BJ (cell line): Measurements from ENCODE around the gene ATAD1. TPM values are rescaled to one million over a fixed set of nuclear protein-coding genes. Genes with fewer than 3 reads are reported as not detected.

ENCODE experiments used
- CTCF ChIA-PET: fragments of 350-600 bp; formaldehyde crosslinking; extraction: SDS; loops from one replicate; lab custom pipeline; 2021; ENCODE audit warnings: antibody characterized with exemption, inconsistent platforms; lab: Yijun Ruan, JAX
- POLR2A ChIA-PET: fragments of 300-600 bp; sonication (Branson Sonifier 250); formaldehyde crosslinking; extraction: SDS; loops from one replicate; lab custom pipeline; 2021; ENCODE audit warnings: antibody characterized with exemption; lab: Charles Lee
- DNase-seq: peaks from one replicate; pipeline ENCODE4 v3.0.0-alpha.2; 2011; ENCODE audit warnings: low read depth
- H3K27me3 ChIP-seq: 2 replicates; pipeline ENCODE4 v1.6.0; 2011; ENCODE audit warnings: low read length; ENCODE audit not compliant: control insufficient read depth, insufficient read depth
- H3K36me3 ChIP-seq: 2 replicates; pipeline ENCODE4 v1.5.1; 2011; ENCODE audit warnings: low read length; ENCODE audit not compliant: control insufficient read depth, insufficient read depth
- H3K4me3 ChIP-seq: 2 replicates; pipeline ENCODE4 v1.5.1; 2011; ENCODE audit warnings: low read depth, mild to moderate bottlenecking, control low read depth, low read length
- CTCF ChIP-seq: IDR thresholded peaks from 2 replicates; pipeline ENCODE4 v1.5.1; 2011; ENCODE audit warnings: low read depth, mild to moderate bottlenecking, control low read depth, inconsistent platforms, low read length, moderate library complexity; ENCODE audit not compliant: insufficient read depth
- polyA plus RNA-seq: library from polyadenylated mRNA; depleted of rRNA; stranded (reverse); fragments of >200 nt; gene quantifications from 2 replicates; pipeline ENCODE4 v1.2.3, GENCODE V29; 2011

The ATAD1 gene
- polyA plus RNA-seq, 1 experiment, result 13.7 TPM

GRCh38 chr10:87844837-87845623 is 27.0 kb upstream of the ATAD1 start:
- CTCF ChIA-PET, result interaction anchor here (0.8 to 1.0 kb wide), 2 partner anchors 544 to 708 kb away, joined by 3 to 4 read pairs; no protein-coding TSS in a partner anchor
- POLR2A ChIA-PET, result no interaction called here
- Histone ChIP-seq H3K27me3 (no peaks in the 10 kb centered on the region), H3K4me3 (no peak overlapping the region), H3K36me3 (no peaks in the 10 kb centered on the region)
- TF ChIP-seq CTCF, result no peak
- DNase-seq, result no peak

GRCh38 chr10:87843714-87844113 is 25.7 kb upstream of the ATAD1 start:
- H3K4me3 ChIP-seq, result no peak overlapping the region
- POLR2A ChIA-PET, result no interaction called here
- TF ChIP-seq CTCF, result no peak
- H3K27me3 ChIP-seq, result no peaks in the 10 kb centered on the region
- CTCF ChIA-PET, result no interaction called here
- DNase-seq, result no peak
- H3K36me3 ChIP-seq, result no peaks in the 10 kb centered on the region

GRCh38 chr10:87842776-87843497 is 24.9 kb upstream of the ATAD1 start:
- CTCF ChIA-PET, result interaction anchor here (0.9 kb wide), 1 partner anchor 14 kb away, joined by 3 read pairs; no protein-coding TSS in a partner anchor
- POLR2A ChIA-PET, result no interaction called here
- peak; percentile 5; the same call in 1 of the 2 replicates for TF ChIP-seq CTCF
- no peak overlapping the region for H3K4me3 ChIP-seq
- no peak for DNase-seq
- H3K36me3 ChIP-seq, result no peaks in the 10 kb centered on the region
- H3K27me3 ChIP-seq, result no peaks in the 10 kb centered on the region

GRCh38 chr10:87842220-87842641 is 24.2 kb upstream of the ATAD1 start:
- no peak for DNase-seq

More at GRCh38 chr10:87842220-87842641, 24.2 kb upstream of the ATAD1 start:
- Histone ChIP-seq H3K27me3 (no peaks in the 10 kb centered on the region), H3K36me3 (no peaks in the 10 kb centered on the region), H3K4me3 (no peak overlapping the region)
- no peak for TF ChIP-seq CTCF
- POLR2A ChIA-PET, result no interaction called here
- CTCF ChIA-PET, result interaction anchor here (0.9 kb wide), 1 partner anchor 14 kb away, joined by 3 read pairs; no protein-coding TSS in a partner anchor
